Hepatocyte (in vitro differentiated cells): ENCODE results near the gene PDE7B. TPM values are rescaled to one million over a fixed set of nuclear protein-coding genes. Genes with fewer than 3 reads are reported as not detected.
A peak's percentile ranks its signal among the peaks of the same experiment; 100 is the strongest.

Source experiments
- DNase-seq: peaks from one replicate; pipeline ENCODE4 v3.0.0-alpha.2; 2016; ENCODE audit warnings: low spot score
- H2AFZ ChIP-seq: fragments of 200-600 bp; sonication (generic); 2 replicates; pipeline ENCODE4 v1.6.0; 2016; ENCODE audit warnings: antibody characterized with exemption, mild to moderate bottlenecking
- H3K27ac ChIP-seq: fragments of 200-600 bp; sonication (generic); 2 replicates; pipeline ENCODE4 v1.5.1; 2016; ENCODE audit warnings: mild to moderate bottlenecking
- H3K27me3 ChIP-seq: fragments of 200-600 bp; sonication (generic); 2 replicates; pipeline ENCODE4 v1.6.1; 2016
- H3K36me3 ChIP-seq: fragments of 200-600 bp; sonication (generic); replicated peaks from 2 replicates; pipeline ENCODE4 v1.5.1; 2016; ENCODE audit warnings: low read depth; ENCODE audit not compliant: insufficient read depth
- H3K4me1 ChIP-seq: fragments of 200-600 bp; sonication (generic); 2 replicates; pipeline ENCODE4 v1.5.1; 2016; ENCODE audit warnings: mild to moderate bottlenecking, moderate library complexity; ENCODE audit not compliant: insufficient read depth
- H3K4me2 ChIP-seq: fragments of 200-600 bp; sonication (generic); 2 replicates; pipeline ENCODE4 v1.6.0; 2016
- H3K4me3 ChIP-seq: fragments of 200-600 bp; sonication (generic); 2 replicates; pipeline ENCODE4 v1.5.1; 2016; ENCODE audit warnings: mild to moderate bottlenecking
- H3K79me2 ChIP-seq: fragments of 200-600 bp; sonication (generic); 2 replicates; pipeline ENCODE4 v1.6.0; 2017; ENCODE audit warnings: mild to moderate bottlenecking
- H3K9me2 ChIP-seq: fragments of 200-600 bp; sonication (generic); replicated peaks from 2 replicates; pipeline ENCODE4 v1.6.0; 2017; ENCODE audit warnings: mild to moderate bottlenecking; ENCODE audit not compliant: insufficient read depth
- H3K9me3 ChIP-seq: fragments of 200-600 bp; sonication (generic); 2 replicates; pipeline ENCODE4 v1.5.1; 2016; ENCODE audit warnings: low read depth, mild to moderate bottlenecking
- H4K20me1 ChIP-seq: fragments of 200-600 bp; sonication (generic); 2 replicates; pipeline ENCODE4 v1.6.0; 2016; ENCODE audit warnings: mild to moderate bottlenecking; ENCODE audit not compliant: insufficient read depth, poor library complexity, severe bottlenecking
- EZH2 ChIP-seq: fragments of 200-600 bp; sonication (generic); IDR thresholded peaks from 2 replicates; pipeline ENCODE4 v1.6.1; 2016; ENCODE audit warnings: antibody characterized with exemption, mild to moderate bottlenecking, borderline replicate concordance
- EZH2phosphoT487 ChIP-seq: fragments of 200-600 bp; sonication (generic); IDR thresholded peaks from one replicate; pipeline ENCODE4 v1.6.1; 2018; ENCODE audit warnings: antibody characterized with exemption, mild to moderate bottlenecking, low read depth, moderate library complexity; ENCODE audit not compliant: unreplicated experiment, severe bottlenecking
- WGBS: methylation state at CpG from one replicate; pipeline ENCODE4 v1.1.6; 2016; ENCODE audit warnings: low lambda C conversion rate; ENCODE audit errors: missing lambda C conversion rate; 5-methylcytosine and 5-hydroxymethylcytosine counted together
- polyA plus RNA-seq: library from polyadenylated mRNA; unstranded; fragments of >200 nt; fragmentation: Nextera tagmentation; extraction: Ambion mirVana; gene quantifications from 2 replicates; pipeline ENCODE4 v1.2.1, GENCODE V29; 2016
- total RNA-seq: library from RNA; depleted of rRNA; stranded (reverse); fragments of >200 nt; gene quantifications from 2 replicates; pipeline ENCODE4 v1.2.3, GENCODE V29; 2014
- TF ChIP-seq, protein P1 (sequence below): fragments of 200-600 bp; sonication (generic); IDR thresholded peaks from 2 replicates; pipeline ENCODE4 v1.5.1; 2016; ENCODE audit warnings: antibody characterized with exemption, mild to moderate bottlenecking; ENCODE audit not compliant: poor library complexity

Gene PDE7B
- total and polyA plus RNA-seq, 2 experiments from 2014 or later = 3.4 to 7.2 TPM

DNA sequence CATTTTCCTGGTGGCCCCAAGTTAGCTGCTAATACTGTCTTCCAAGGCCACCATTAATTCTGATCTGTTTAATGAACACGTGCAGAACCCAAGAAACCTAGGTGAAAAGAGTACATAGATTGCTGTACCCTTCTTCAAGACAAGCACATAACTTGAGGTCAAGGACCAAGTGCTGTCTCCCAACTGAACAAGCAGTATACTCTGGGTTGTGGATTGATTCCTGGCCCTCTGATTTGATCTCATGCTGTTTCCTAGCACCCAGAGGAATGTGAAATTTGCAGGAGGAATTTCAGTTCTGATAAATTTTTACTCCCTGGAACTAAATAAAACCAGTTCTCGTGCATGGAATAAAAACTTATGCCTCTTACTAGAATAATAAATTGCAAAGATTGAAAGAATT is 323.0 kb downstream of the PDE7B start:
- TF ChIP-seq EZH2 = no peak
- TF ChIP-seq EZH2phosphoT487 = no peak
- TF ChIP-seq, protein P1, sequence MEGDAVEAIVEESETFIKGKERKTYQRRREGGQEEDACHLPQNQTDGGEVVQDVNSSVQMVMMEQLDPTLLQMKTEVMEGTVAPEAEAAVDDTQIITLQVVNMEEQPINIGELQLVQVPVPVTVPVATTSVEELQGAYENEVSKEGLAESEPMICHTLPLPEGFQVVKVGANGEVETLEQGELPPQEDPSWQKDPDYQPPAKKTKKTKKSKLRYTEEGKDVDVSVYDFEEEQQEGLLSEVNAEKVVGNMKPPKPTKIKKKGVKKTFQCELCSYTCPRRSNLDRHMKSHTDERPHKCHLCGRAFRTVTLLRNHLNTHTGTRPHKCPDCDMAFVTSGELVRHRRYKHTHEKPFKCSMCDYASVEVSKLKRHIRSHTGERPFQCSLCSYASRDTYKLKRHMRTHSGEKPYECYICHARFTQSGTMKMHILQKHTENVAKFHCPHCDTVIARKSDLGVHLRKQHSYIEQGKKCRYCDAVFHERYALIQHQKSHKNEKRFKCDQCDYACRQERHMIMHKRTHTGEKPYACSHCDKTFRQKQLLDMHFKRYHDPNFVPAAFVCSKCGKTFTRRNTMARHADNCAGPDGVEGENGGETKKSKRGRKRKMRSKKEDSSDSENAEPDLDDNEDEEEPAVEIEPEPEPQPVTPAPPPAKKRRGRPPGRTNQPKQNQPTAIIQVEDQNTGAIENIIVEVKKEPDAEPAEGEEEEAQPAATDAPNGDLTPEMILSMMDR = no peak
- H3K79me2 ChIP-seq = no peaks in the 10 kb centered on the region
- peak overlapping the region; percentile 11 for H3K27ac ChIP-seq
- H3K4me3 ChIP-seq = no peak overlapping the region
- H2AFZ ChIP-seq = no peak overlapping the region
- no peaks in the 10 kb centered on the region for H3K36me3 ChIP-seq
- no peaks in the 10 kb centered on the region for H4K20me1 ChIP-seq
- 81% methylated on average over 2 of the region's 2 CpGs for whole genome bisulfite sequencing
- H3K9me3 ChIP-seq = no peaks in the 10 kb centered on the region
- no peaks in the 10 kb centered on the region for H3K27me3 ChIP-seq
- DNase-seq = no peak
- H3K9me2 ChIP-seq = no peaks in the 10 kb centered on the region
- peaks cover 3% of the 10 kb centered on the region for H3K4me1 ChIP-seq
- no peak overlapping the region for H3K4me2 ChIP-seq

GRCh38 chr6:136175873-136176272 is 324.4 kb downstream of the PDE7B start:
- no peaks in the 10 kb centered on the region for H3K9me2 ChIP-seq
- H3K9me3 ChIP-seq = no peaks in the 10 kb centered on the region
- 97% methylated on average over 1 of the region's 1 CpG for WGBS
- no peaks in the 10 kb centered on the region for H4K20me1 ChIP-seq
- H3K27ac ChIP-seq = no peak overlapping the region
- no peak for DNase-seq
- TF ChIP-seq, protein P1 = no peak
- TF ChIP-seq EZH2 (no peak), EZH2phosphoT487 (no peak)
- no peak overlapping the region for H3K4me2 ChIP-seq
- H3K36me3 ChIP-seq = no peaks in the 10 kb centered on the region
- no peak overlapping the region for H2AFZ ChIP-seq
- no peaks in the 10 kb centered on the region for H3K79me2 ChIP-seq
- H3K4me1 ChIP-seq = peaks cover 3% of the 10 kb centered on the region
- no peak overlapping the region for H3K4me3 ChIP-seq
- H3K27me3 ChIP-seq = no peaks in the 10 kb centered on the region

GRCh38 chr6:136178749-136179148 is 327.2 kb downstream of the PDE7B start:
- Histone ChIP-seq H3K27ac (no peak overlapping the region), H3K9me2 (no peaks in the 10 kb centered on the region), H4K20me1 (no peaks in the 10 kb centered on the region), H3K9me3 (no peaks in the 10 kb centered on the region), H3K36me3 (no peaks in the 10 kb centered on the region), H3K4me2 (no peak overlapping the region), H3K4me1 (peaks cover 3% of the 10 kb centered on the region), H3K79me2 (no peaks in the 10 kb centered on the region), H3K27me3 (no peaks in the 10 kb centered on the region), H2AFZ (no peak overlapping the region), H3K4me3 (no peak overlapping the region)
- WGBS = 72% methylated on average over 2 of the region's 2 CpGs
- no peak for DNase-seq
- no peak for TF ChIP-seq EZH2
- TF ChIP-seq, protein P1 = no peak
- TF ChIP-seq EZH2phosphoT487 = no peak
